ENCODE results near the gene IFNA10.
"Not testable (repeated sequence)": the region's sequence is repeated elsewhere in the genome, so short reads cannot be mapped to it uniquely, and the experiment has no call there.

Gene IFNA10

GRCh38 chr9:21207043-21207442 lies at the start of gene IFNA10:
IFNA10 (minus strand) TSS chr9:21207143; CDS start chr9:21207097, 46 bp downstream.
- not testable (repeated sequence) for H4K20me1 ChIP-seq (ENCODE audit: insufficient read depth); H3K4me2 ChIP-seq; H3K36me3 ChIP-seq (ENCODE audit: insufficient read depth); H3K4me1 ChIP-seq (ENCODE audit: low read depth, poor library complexity, severe bottlenecking); H3K27ac ChIP-seq; H2AFZ ChIP-seq (ENCODE audit: low read depth); H3K27me3 ChIP-seq (ENCODE audit: insufficient read depth, low read depth); H3K9ac ChIP-seq; H3K79me2 ChIP-seq (ENCODE audit: insufficient read depth, low read depth); H3K4me3 ChIP-seq (IDR thresholded peaks at IDR 0.05; ENCODE audit: insufficient read depth, low read depth, low read length)

DNA sequence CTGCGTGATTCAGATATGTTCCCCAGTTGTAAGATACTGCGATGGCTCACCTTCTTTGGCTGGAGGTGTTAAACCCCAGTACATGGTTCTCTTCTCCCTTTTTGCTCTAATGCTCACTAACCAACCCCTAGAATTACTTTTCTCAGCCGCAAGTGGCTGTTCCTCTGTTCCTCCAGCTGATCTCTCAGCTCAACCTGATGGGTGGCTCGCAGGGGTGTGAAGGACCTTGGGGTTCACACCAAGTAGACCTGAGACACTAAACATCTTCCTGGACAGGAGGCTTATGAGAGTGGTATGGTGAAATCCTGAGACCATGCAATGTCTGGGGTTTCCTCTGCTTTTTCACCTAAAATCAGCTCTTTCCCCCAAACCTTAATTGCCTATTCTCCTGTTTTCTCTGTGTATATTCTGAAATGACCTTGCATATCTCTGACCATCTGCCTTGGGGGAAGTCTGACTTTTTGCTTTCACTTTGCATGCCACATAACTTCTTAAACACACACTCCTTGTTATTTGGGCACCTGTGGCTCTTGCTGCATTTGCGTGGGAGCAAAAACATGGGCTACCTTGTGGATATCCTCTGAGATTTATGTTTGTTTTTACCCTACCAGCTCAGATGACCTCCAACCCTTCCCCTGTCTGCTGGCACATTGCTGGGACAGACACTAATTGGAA lies 48.7 kb upstream of the IFNA10 start:
- TF ChIP-seq, protein P1, sequence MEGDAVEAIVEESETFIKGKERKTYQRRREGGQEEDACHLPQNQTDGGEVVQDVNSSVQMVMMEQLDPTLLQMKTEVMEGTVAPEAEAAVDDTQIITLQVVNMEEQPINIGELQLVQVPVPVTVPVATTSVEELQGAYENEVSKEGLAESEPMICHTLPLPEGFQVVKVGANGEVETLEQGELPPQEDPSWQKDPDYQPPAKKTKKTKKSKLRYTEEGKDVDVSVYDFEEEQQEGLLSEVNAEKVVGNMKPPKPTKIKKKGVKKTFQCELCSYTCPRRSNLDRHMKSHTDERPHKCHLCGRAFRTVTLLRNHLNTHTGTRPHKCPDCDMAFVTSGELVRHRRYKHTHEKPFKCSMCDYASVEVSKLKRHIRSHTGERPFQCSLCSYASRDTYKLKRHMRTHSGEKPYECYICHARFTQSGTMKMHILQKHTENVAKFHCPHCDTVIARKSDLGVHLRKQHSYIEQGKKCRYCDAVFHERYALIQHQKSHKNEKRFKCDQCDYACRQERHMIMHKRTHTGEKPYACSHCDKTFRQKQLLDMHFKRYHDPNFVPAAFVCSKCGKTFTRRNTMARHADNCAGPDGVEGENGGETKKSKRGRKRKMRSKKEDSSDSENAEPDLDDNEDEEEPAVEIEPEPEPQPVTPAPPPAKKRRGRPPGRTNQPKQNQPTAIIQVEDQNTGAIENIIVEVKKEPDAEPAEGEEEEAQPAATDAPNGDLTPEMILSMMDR (conservative IDR thresholded peaks at IDR 0.05; ENCODE audit: low read depth, low read length): no peak
- Histone ChIP-seq H3K79me2 (ENCODE audit: insufficient read depth, low read depth) (no peaks in the 10 kb centered on the region), H3K27me3 (ENCODE audit: insufficient read depth, low read depth) (peaks cover 3% of the 10 kb centered on the region; the same call in 1 of the 2 replicates), H2AFZ (ENCODE audit: low read depth) (no peak overlapping the region), H4K20me1 (ENCODE audit: insufficient read depth) (no peaks in the 10 kb centered on the region), H3K9ac (no peak overlapping the region), H3K36me3 (ENCODE audit: insufficient read depth) (no peaks in the 10 kb centered on the region), H3K4me1 (ENCODE audit: low read depth, poor library complexity, severe bottlenecking) (peaks cover 5% of the 10 kb centered on the region), H3K4me3 (IDR thresholded peaks at IDR 0.05; ENCODE audit: insufficient read depth, low read depth, low read length) (no peak overlapping the region), H3K4me2 (no peak overlapping the region), H3K27ac (no peak overlapping the region)

DNA sequence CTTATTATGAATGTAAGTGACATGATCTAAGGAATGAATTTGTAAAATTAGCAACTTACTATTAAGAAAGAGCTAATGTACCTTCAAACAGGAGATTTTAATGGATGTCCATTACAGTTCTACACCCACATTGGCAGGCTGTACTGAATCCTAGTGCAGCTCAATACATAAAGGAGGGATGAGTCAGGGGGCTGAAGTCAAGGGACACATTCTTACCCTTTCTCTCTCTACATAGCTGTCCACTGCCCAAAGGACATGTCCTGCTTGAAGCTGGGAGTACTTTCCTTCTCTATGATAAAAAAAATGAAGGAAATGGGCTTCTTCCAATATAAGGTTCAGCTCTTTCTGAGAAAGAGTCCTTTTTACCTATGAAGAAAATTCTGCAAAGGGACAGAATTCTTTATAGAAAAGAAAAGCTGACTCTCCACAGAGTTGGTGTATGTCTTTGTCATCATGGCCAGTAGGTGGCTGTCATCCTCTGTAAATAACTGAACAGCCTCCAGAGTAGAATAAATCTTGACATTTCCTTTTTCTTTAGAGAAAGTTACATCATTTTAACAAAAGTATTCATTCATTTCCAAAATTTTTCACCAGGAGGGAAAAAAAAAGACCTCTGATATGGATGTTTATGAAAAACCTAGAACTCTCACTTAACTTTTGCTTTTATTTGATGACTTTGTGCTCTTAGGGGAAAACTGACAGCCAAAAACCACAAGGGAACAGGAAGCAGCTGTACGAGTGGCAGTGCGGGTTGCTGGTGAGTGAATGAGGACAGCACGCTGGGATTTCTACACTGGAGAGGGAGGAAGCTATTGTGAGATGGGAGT lies 46.0 kb upstream of the IFNA10 start:
- H3K79me2 ChIP-seq (ENCODE audit: insufficient read depth, low read depth): no peaks in the 10 kb centered on the region
- peaks cover 3% of the 10 kb centered on the region; the same call in 1 of the 2 replicates for H3K27me3 ChIP-seq (ENCODE audit: insufficient read depth, low read depth)
- H3K36me3 ChIP-seq (ENCODE audit: insufficient read depth): no peaks in the 10 kb centered on the region
- peaks cover 5% of the 10 kb centered on the region for H3K4me1 ChIP-seq (ENCODE audit: low read depth, poor library complexity, severe bottlenecking)
- no peak overlapping the region for H3K9ac ChIP-seq
- no peak overlapping the region for H3K4me3 ChIP-seq (IDR thresholded peaks at IDR 0.05; ENCODE audit: insufficient read depth, low read depth, low read length)
- TF ChIP-seq, protein P1 (conservative IDR thresholded peaks at IDR 0.05; ENCODE audit: low read depth, low read length): peak; percentile 76
- no peaks in the 10 kb centered on the region for H4K20me1 ChIP-seq (ENCODE audit: insufficient read depth)
- no peak overlapping the region for H2AFZ ChIP-seq (ENCODE audit: low read depth)
- H3K4me2 ChIP-seq: peak overlapping the region; percentile 1; the same call in 1 of the 2 replicates
- no peak overlapping the region for H3K27ac ChIP-seq

- no peak overlapping the region for H3K9ac ChIP-seq
- no peak overlapping the region for H3K4me2 ChIP-seq
- H3K4me3 ChIP-seq (IDR thresholded peaks at IDR 0.05; ENCODE audit: insufficient read depth, low read depth, low read length): no peak overlapping the region
- H4K20me1 ChIP-seq (ENCODE audit: insufficient read depth): no peaks in the 10 kb centered on the region
- H3K27me3 ChIP-seq (ENCODE audit: insufficient read depth, low read depth): peaks cover 3% of the 10 kb centered on the region; the same call in 1 of the 2 replicates
- TF ChIP-seq, protein P1 (conservative IDR thresholded peaks at IDR 0.05; ENCODE audit: low read depth, low read length): no peak
- H3K79me2 ChIP-seq (ENCODE audit: insufficient read depth, low read depth): no peaks in the 10 kb centered on the region
- H2AFZ ChIP-seq (ENCODE audit: low read depth): no peak overlapping the region
- H3K4me1 ChIP-seq (ENCODE audit: low read depth, poor library complexity, severe bottlenecking): peaks cover 5% of the 10 kb centered on the region
- H3K36me3 ChIP-seq (ENCODE audit: insufficient read depth): no peaks in the 10 kb centered on the region
- H3K27ac ChIP-seq: no peak overlapping the region
Measured at GRCh38 chr9:21251638-21252037, 44.7 kb upstream of the IFNA10 start.

Measured in KMS-11 (cell line).